ENCODE measurements around the gene ALDH1L1. TPM values are rescaled to one million over a fixed set of nuclear protein-coding genes. Genes with fewer than 3 reads are reported as not detected.

ALDH1L1 gene
- total RNA-seq, 1 experiment from 2014 or later: 50.0 TPM

GRCh38 chr3:126063358-126063965 is 116.9 kb downstream of the ALDH1L1 start:
- intact Hi-C loops (cut with micrococcal nuclease; ENCODE audit: unreplicated experiment): no loop called here
- Histone ChIP-seq H3K4me2 (no peak overlapping the region), H3K36me3 (ENCODE audit: low read depth) (no peaks in the 10 kb centered on the region), H2AFZ (no peak overlapping the region), H4K20me1 (ENCODE audit: insufficient read depth) (no peaks in the 10 kb centered on the region), H3K9me2 (ENCODE audit: insufficient read depth) (no peaks in the 10 kb centered on the region), H3F3A (ENCODE audit: insufficient read depth, low read depth) (no peaks in the 10 kb centered on the region), H3K27me3 (ENCODE audit: insufficient read depth, low read depth) (no peaks in the 10 kb centered on the region), H3K4me1 (replicated peaks; ENCODE audit: insufficient read depth) (no peaks in the 10 kb centered on the region), H3K4me3 (no peak overlapping the region), H3K79me2 (ENCODE audit: low read depth) (no peaks in the 10 kb centered on the region), H3K9me3 (ENCODE audit: insufficient read depth, low read depth) (no peaks in the 10 kb centered on the region), H3K27ac (no peak overlapping the region)
- TF ChIP-seq CTCF (conservative IDR thresholded peaks at IDR 0.05) (no peak), EZH2 (IDR thresholded peaks at IDR 0.05; ENCODE audit: low read depth) (no peak)
- ChIA-PET CTCF (no interaction called here), POLR2A (ENCODE audit: unreplicated experiment) (no interaction called here)
- DNase-seq: no peak
- BruUV-seq (replicated peaks): no TSS peak

- no peak overlapping the region for H3K27ac ChIP-seq
- H3K36me3 ChIP-seq (ENCODE audit: low read depth): no peaks in the 10 kb centered on the region
- BruUV-seq (replicated peaks): no TSS peak
- POLR2A ChIA-PET (ENCODE audit: unreplicated experiment): interaction anchor here (0.6 kb wide), 1 partner anchor 29 kb away, joined by 4 read pairs; no protein-coding TSS in a partner anchor
- no peak for DNase-seq
- no peak overlapping the region for H2AFZ ChIP-seq
- intact Hi-C loops (cut with micrococcal nuclease; ENCODE audit: unreplicated experiment): no loop called here
- H3K4me2 ChIP-seq: no peak overlapping the region
- peaks cover 9% of the 10 kb centered on the region; the same call in 1 of the 2 replicates for H3K4me1 ChIP-seq (replicated peaks; ENCODE audit: insufficient read depth)
- H3K4me3 ChIP-seq: no peak overlapping the region
- TF ChIP-seq EZH2 (IDR thresholded peaks at IDR 0.05; ENCODE audit: low read depth): no peak
- TF ChIP-seq CTCF (conservative IDR thresholded peaks at IDR 0.05): no peak
- H3K9me3 ChIP-seq (ENCODE audit: insufficient read depth, low read depth): no peaks in the 10 kb centered on the region
- CTCF ChIA-PET: no interaction called here
- H3F3A ChIP-seq (ENCODE audit: insufficient read depth, low read depth): no peaks in the 10 kb centered on the region
- H3K9me2 ChIP-seq (ENCODE audit: insufficient read depth): no peaks in the 10 kb centered on the region
- no peaks in the 10 kb centered on the region for H3K27me3 ChIP-seq (ENCODE audit: insufficient read depth, low read depth)
- H3K79me2 ChIP-seq (ENCODE audit: low read depth): no peaks in the 10 kb centered on the region
- no peaks in the 10 kb centered on the region for H4K20me1 ChIP-seq (ENCODE audit: insufficient read depth)
These were observed 118.9 kb downstream of the ALDH1L1 start for GRCh38 chr3:126061301-126062032.

- Histone ChIP-seq H4K20me1 (ENCODE audit: insufficient read depth) (no peaks in the 10 kb centered on the region), H3K4me2 (no peak overlapping the region), H3K36me3 (ENCODE audit: low read depth) (no peaks in the 10 kb centered on the region), H3F3A (ENCODE audit: insufficient read depth, low read depth) (no peaks in the 10 kb centered on the region), H3K27me3 (ENCODE audit: insufficient read depth, low read depth) (no peaks in the 10 kb centered on the region), H3K27ac (no peak overlapping the region), H3K4me1 (replicated peaks; ENCODE audit: insufficient read depth) (peaks cover 9% of the 10 kb centered on the region; the same call in 1 of the 2 replicates), H3K9me2 (ENCODE audit: insufficient read depth) (no peaks in the 10 kb centered on the region), H3K9me3 (ENCODE audit: insufficient read depth, low read depth) (no peaks in the 10 kb centered on the region), H2AFZ (no peak overlapping the region), H3K79me2 (ENCODE audit: low read depth) (no peaks in the 10 kb centered on the region), H3K4me3 (no peak overlapping the region)
- no TSS peak for BruUV-seq (replicated peaks)
- ChIA-PET POLR2A (ENCODE audit: unreplicated experiment) (interaction anchor here (0.6 kb wide), 1 partner anchor 29 kb away, joined by 4 read pairs; no protein-coding TSS in a partner anchor), CTCF (no interaction called here)
- no peak for DNase-seq
- intact Hi-C loops (cut with micrococcal nuclease; ENCODE audit: unreplicated experiment): no loop called here
- TF ChIP-seq CTCF (conservative IDR thresholded peaks at IDR 0.05) (no peak), EZH2 (IDR thresholded peaks at IDR 0.05; ENCODE audit: low read depth) (no peak)
These were observed 119.7 kb downstream of the ALDH1L1 start for GRCh38 chr3:126060613-126061145.
